Brain microvascular endothelial cell (primary cell): Measurements from ENCODE around the gene SBF1.

Experiments
- DNase-seq: peaks from one replicate; pipeline ENCODE4 v3.0.0-alpha.2; 2020
- H3K27ac ChIP-seq: fragments of 250-450 bp; sonication (Bioruptor Pico); 2 replicates; pipeline ENCODE4 v1.5.1; 2020; ENCODE audit warnings: mild to moderate bottlenecking, moderate library complexity
- H3K27me3 ChIP-seq: fragments of 250-450 bp; sonication (Bioruptor Pico); replicated peaks from 2 replicates; pipeline ENCODE4 v1.5.1; 2020; ENCODE audit warnings: mild to moderate bottlenecking
- H3K36me3 ChIP-seq: fragments of 250-450 bp; sonication (Bioruptor Pico); replicated peaks from 2 replicates; pipeline ENCODE4 v1.5.1; 2020; ENCODE audit warnings: mild to moderate bottlenecking
- H3K4me3 ChIP-seq: 2 replicates; pipeline ENCODE4 v1.5.1; 2011; ENCODE audit warnings: low read depth, mild to moderate bottlenecking, control low read depth, low read length, moderate library complexity
- in situ Hi-C: cut with HindIII; loops from 2 replicates; pipeline ENCODE4 v1.10.0; 2017; ENCODE audit warnings: low sequenced_read_pairs, low pct_ligation_motif_present
- TF ChIP-seq, protein P1 (sequence below): IDR thresholded peaks from 2 replicates; pipeline ENCODE4 v1.5.1; 2011; ENCODE audit warnings: low read depth, mild to moderate bottlenecking, moderate library complexity, low read length, control low read depth, inconsistent platforms; ENCODE audit errors: missing control alignments

Gene SBF1

DNA sequence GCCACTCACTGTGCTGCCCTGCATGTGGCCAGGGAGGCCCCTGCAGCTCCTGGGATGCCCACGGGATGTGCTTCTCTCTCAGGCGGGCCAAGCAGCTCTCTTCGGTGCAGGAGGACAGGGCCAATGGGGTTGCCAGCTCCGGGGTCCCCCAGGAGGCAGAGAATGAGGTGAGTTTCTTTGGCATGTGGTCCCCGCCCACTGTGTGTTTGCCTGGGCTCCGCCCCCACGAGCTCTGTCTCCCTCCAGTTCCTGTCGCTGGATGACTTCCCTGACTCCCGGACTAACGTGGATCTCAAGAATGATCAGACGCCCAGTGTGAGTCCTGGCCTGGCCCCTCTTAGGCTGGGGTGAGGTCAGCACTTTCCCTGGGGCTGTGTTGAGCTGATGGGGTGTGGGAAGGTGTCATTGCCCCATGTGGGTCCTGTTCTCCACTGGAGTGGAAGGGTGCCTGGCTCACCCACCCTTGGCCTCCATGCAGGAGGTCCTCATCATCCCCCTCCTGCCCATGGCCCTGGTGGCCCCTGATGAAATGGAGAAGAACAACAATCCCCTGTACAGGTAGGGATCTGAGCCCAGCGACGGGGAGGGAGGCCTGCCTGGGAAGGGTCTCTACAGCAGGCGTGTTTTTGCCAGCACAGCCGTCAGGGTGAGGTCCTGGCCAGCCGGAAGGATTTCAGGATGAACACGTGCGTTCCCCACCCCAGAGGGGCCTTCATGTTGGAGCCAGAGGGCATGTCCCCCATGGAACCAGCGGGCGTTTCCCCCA lies 42.8 kb upstream of the SBF1 start:
- in situ Hi-C loops, result no loop called here
- Histone ChIP-seq H3K4me3 (no peak overlapping the region), H3K36me3 (peaks cover 9% of the 10 kb centered on the region), H3K27ac (no peak overlapping the region), H3K27me3 (no peaks in the 10 kb centered on the region)
- DNase-seq, result no peak
- TF ChIP-seq, protein P1, sequence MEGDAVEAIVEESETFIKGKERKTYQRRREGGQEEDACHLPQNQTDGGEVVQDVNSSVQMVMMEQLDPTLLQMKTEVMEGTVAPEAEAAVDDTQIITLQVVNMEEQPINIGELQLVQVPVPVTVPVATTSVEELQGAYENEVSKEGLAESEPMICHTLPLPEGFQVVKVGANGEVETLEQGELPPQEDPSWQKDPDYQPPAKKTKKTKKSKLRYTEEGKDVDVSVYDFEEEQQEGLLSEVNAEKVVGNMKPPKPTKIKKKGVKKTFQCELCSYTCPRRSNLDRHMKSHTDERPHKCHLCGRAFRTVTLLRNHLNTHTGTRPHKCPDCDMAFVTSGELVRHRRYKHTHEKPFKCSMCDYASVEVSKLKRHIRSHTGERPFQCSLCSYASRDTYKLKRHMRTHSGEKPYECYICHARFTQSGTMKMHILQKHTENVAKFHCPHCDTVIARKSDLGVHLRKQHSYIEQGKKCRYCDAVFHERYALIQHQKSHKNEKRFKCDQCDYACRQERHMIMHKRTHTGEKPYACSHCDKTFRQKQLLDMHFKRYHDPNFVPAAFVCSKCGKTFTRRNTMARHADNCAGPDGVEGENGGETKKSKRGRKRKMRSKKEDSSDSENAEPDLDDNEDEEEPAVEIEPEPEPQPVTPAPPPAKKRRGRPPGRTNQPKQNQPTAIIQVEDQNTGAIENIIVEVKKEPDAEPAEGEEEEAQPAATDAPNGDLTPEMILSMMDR, result no peak

DNA sequence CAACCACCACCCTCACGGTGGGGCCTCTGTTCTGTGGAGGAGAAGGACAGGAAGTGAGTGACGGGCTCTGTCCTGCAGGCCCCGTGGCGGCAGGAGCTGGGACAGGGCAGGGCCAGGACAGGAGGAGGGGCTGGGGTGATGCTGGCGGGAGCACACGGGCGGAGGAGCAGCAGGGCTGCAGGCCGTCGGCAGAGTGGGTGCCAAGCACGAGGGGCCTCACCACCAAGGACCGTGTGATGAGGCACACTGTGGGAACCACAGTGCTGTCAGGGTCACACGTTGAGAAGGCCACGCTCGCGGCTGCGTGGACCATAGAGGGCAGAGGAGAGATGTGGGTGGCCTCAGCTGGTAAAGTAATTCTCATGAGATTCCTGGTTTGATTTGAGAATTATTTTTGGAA lies 42.1 kb upstream of the SBF1 start:
- Histone ChIP-seq H3K27ac (no peak overlapping the region), H3K36me3 (peaks cover 6% of the 10 kb centered on the region), H3K27me3 (no peaks in the 10 kb centered on the region), H3K4me3 (no peak overlapping the region)
- DNase-seq, result no peak
- TF ChIP-seq, protein P1, result no peak
- in situ Hi-C loops, result no loop called here

DNA sequence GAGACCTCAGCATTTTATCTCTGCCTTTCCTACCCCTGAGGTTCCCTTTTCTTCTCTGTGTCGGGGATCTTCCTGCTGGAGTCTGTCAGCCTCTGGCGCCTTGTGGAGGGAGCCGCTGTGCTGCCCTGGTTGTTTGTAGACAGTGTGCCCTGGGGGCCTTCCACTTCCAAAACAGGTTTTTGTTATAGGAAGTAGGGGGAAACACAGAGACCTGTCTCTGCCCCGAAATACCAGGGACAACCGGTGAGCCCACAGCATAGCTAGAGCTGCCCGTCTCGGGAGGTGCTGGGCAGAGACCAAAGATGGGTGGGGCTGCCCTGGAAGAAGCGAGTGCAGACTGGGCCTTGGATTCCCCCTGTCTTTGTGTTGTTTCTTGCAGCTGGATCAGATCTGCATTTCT lies 41.2 kb upstream of the SBF1 start:
- in situ Hi-C loops, result no loop called here

DNA sequence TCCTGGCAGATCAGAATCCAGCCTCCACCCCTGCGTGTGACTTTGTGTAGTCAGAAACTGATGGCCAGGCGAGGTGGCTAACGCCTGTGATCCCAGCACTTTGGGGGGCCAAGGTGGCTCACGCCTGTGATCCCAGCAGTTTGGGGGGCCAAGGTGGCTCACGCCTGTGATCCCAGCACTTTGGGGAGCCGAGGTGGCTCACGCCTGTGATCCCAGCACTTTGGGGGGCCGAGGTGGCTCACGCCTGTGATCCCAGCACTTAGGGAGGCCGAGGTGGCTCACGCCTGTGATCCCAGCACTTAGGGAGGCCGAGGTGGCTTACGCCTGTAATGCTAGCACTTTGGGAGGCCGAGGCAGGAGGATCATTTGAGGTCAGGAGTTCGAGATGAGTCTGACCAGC lies 38.3 kb upstream of the SBF1 start:
- TF ChIP-seq, protein P1, result no peak
- in situ Hi-C loops, result no loop called here
- Histone ChIP-seq H3K27me3 (no peaks in the 10 kb centered on the region), H3K27ac (no peak overlapping the region), H3K36me3 (no peaks in the 10 kb centered on the region), H3K4me3 (no peak overlapping the region)
- no peak for DNase-seq

More for the DNA sequence above, 41.2 kb upstream of the SBF1 start:
- TF ChIP-seq, protein P1, result no peak
- no peak for DNase-seq
- Histone ChIP-seq H3K36me3 (peaks cover 6% of the 10 kb centered on the region), H3K27me3 (no peaks in the 10 kb centered on the region), H3K27ac (no peak overlapping the region), H3K4me3 (no peak overlapping the region)

DNA sequence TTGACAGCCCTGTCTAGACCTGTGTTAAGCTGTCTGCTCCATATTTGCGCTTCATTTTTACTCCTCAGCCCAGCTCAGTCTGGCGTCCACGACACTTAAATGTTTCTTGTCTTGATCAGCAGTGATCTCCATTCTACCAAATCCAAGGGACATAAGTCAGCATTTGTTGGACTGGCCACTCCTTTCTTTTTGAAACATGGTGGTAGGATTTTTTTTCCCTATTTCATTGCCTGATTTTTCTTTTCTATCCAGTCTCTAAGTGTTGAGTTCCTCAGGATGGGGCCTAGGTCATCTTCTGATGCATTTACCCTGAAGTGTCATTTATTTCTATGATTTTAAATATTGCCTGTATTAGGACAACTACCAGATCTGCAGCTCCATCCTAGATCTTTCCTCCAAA lies 34.1 kb upstream of the SBF1 start:
- Histone ChIP-seq H3K36me3 (peaks cover 16% of the 10 kb centered on the region), H3K27ac (peak overlapping the region; percentile 60), H3K27me3 (no peaks in the 10 kb centered on the region), H3K4me3 (peak overlapping the region; percentile 82)
- DNase-seq, result no peak
- in situ Hi-C loops, result no loop called here
- TF ChIP-seq, protein P1, result no peak
